ENCODE results near the gene MSANTD1. TPM values are rescaled to one million over a fixed set of nuclear protein-coding genes. Genes with fewer than 3 reads are reported as not detected.

The MSANTD1 gene
- polyA plus RNA-seq, 1 of the 3 experiments (the other 2 are of a cell fraction) = 0.15 TPM

- TF ChIP-seq, protein P1, sequence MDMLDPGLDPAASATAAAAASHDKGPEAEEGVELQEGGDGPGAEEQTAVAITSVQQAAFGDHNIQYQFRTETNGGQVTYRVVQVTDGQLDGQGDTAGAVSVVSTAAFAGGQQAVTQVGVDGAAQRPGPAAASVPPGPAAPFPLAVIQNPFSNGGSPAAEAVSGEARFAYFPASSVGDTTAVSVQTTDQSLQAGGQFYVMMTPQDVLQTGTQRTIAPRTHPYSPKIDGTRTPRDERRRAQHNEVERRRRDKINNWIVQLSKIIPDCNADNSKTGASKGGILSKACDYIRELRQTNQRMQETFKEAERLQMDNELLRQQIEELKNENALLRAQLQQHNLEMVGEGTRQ (IDR thresholded peaks at IDR 0.05; ENCODE audit: borderline replicate concordance, low read depth, low read length) = no peak
Measured at GRCh38 chr4:3237266-3237665, 11.7 kb upstream of the MSANTD1 start (continued).

DNA sequence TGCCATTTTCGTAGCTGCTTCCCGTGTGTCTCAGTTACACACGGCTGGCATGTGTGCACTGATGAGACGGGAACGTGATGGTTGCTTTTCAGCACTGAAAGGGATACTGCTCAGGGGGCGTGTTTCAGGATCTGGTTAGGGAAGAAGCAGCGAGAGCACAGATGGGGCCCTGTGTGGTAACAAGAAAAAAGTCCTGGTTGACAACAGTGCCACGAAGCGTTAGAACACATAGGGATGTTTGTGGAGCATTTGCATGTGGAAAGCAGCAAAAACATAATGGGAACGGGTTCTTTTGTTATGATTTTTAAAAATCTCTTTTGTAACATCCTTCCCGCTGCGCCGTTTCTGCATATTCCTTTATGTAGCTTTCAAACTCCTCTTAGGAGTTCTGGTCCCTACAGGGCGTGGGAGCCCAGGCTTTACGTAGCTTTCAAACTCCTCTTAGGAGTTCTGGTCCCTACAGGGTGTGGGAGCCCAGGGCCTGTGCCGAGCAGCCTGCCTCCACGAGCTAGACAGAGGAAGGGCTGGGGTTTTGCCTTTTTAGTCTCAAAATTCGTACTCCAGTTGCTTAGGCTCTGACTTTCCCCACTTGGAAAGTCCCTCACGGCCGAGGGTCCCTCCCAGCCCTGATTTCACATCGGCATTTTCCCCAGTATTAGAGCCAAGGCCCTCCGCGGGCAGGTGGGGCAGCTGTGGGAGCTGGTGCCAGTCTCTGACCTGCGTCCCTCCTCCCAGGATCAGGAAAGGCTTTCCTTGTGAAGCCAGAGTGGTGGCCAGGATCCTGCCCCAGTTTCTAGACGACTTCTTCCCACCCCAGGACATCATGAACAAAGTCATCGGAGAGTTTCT lies 11.0 kb upstream of the MSANTD1 start:
- H3K27me3 ChIP-seq (ENCODE audit: insufficient read depth) = no peaks in the 10 kb centered on the region
- 93% methylated on average over 26 of the region's 26 CpGs for WGBS (ENCODE audit: low lambda C conversion rate)
- H3K27ac ChIP-seq (ENCODE audit: low read depth in 2 of 2, low read length in 1 of 2) = no peak overlapping the region
- no peak for DNase-seq
- no peak overlapping the region for H3K9ac ChIP-seq
- H3K4me2 ChIP-seq = no peak overlapping the region
- H3K4me1 ChIP-seq (ENCODE audit: control insufficient read depth in 1 of 2, insufficient read depth in 2 of 2, low read depth in 1 of 2, low read length in 1 of 2) = peaks cover 0 to 39% of the 10 kb centered on the region in 2 experiments; a peak in 1 of 4 replicates
- H2AFZ ChIP-seq (ENCODE audit: low read depth) = no peak overlapping the region
- H4K20me1 ChIP-seq (ENCODE audit: insufficient read depth) = no peaks in the 10 kb centered on the region
- POLR2A ChIA-PET = no interaction called here
- H3K4me3 ChIP-seq (ENCODE audit: low read depth in 2 of 2, low read length in 1 of 2) = no peak overlapping the region
- no peaks in the 10 kb centered on the region for H3K9me3 ChIP-seq
- H3K36me3 ChIP-seq (replicated peaks in 1 of 2; ENCODE audit: control insufficient read depth in 1 of 2, insufficient read depth in 2 of 2, low read length in 1 of 2) = peaks cover 5 to 64% of the 10 kb centered on the region in 2 experiments
- no peaks in the 10 kb centered on the region for H3K79me2 ChIP-seq (ENCODE audit: insufficient read depth)
- CTCF ChIA-PET = no interaction called here
- H3F3A ChIP-seq (replicated peaks; ENCODE audit: insufficient read depth) = no peaks in the 10 kb centered on the region
- no peaks in the 10 kb centered on the region for H3K9me2 ChIP-seq
- TF ChIP-seq, protein P2, sequence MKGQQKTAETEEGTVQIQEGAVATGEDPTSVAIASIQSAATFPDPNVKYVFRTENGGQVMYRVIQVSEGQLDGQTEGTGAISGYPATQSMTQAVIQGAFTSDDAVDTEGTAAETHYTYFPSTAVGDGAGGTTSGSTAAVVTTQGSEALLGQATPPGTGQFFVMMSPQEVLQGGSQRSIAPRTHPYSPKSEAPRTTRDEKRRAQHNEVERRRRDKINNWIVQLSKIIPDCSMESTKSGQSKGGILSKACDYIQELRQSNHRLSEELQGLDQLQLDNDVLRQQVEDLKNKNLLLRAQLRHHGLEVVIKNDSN (IDR thresholded peaks at IDR 0.05; ENCODE audit: borderline replicate concordance, low read depth) = no peak
- TF ChIP-seq RCOR1 (IDR thresholded peaks at IDR 0.05; ENCODE audit: low read length) = no peak
- TF ChIP-seq NRF1 (IDR thresholded peaks at IDR 0.05; ENCODE audit: low read depth, low read length) = no peak
- TF ChIP-seq TEAD4 (IDR thresholded peaks at IDR 0.05; ENCODE audit: borderline replicate concordance, insufficient read depth) = no peak
- TF ChIP-seq YY1 (IDR thresholded peaks at IDR 0.05; ENCODE audit: low read depth) = no peak
- TF ChIP-seq GABPA (IDR thresholded peaks at IDR 0.05; ENCODE audit: low read depth) = no peak
- TF ChIP-seq REST (IDR thresholded peaks at IDR 0.05; ENCODE audit: low read depth, low read length) = no peak
- no peak for TF ChIP-seq FOSL2 (IDR thresholded peaks at IDR 0.05; ENCODE audit: borderline replicate concordance, low read depth)
- TF ChIP-seq, protein P3, sequence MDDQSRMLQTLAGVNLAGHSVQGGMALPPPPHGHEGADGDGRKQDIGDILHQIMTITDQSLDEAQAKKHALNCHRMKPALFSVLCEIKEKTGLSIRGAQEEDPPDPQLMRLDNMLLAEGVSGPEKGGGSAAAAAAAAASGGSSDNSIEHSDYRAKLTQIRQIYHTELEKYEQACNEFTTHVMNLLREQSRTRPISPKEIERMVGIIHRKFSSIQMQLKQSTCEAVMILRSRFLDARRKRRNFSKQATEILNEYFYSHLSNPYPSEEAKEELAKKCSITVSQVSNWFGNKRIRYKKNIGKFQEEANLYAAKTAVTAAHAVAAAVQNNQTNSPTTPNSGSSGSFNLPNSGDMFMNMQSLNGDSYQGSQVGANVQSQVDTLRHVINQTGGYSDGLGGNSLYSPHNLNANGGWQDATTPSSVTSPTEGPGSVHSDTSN (IDR thresholded peaks at IDR 0.05) = no peak
- no peak for TF ChIP-seq ELF1 (IDR thresholded peaks at IDR 0.05)
- no peak for TF ChIP-seq JUND (IDR thresholded peaks at IDR 0.05)
- TF ChIP-seq SMC3 (IDR thresholded peaks at IDR 0.05; ENCODE audit: low read depth, low read length) = no peak
- TF ChIP-seq FOXM1 (IDR thresholded peaks at IDR 0.05; ENCODE audit: low read depth) = no peak
- TF ChIP-seq NFIC (IDR thresholded peaks at IDR 0.05; ENCODE audit: borderline replicate concordance) = no peak
- TF ChIP-seq CHD2 (IDR thresholded peaks at IDR 0.05; ENCODE audit: low read length, partially characterized antibody) = no peak
- TF ChIP-seq MEF2A (IDR thresholded peaks at IDR 0.05; ENCODE audit: borderline replicate concordance, low read depth) = no peak
- no peak for TF ChIP-seq EZH2phosphoT487 (IDR thresholded peaks at IDR 0.05; ENCODE audit: borderline replicate concordance, low read depth)
- no peak for TF ChIP-seq SIN3A (IDR thresholded peaks at IDR 0.05; ENCODE audit: borderline replicate concordance, low read depth, low read length)
- TF ChIP-seq RAD21 (IDR thresholded peaks at IDR 0.05; ENCODE audit: low read length) = no peak
